Uterus (tissue), 4 donors: Measurements from ENCODE around the gene HSDL2. TPM values are rescaled to one million over a fixed set of nuclear protein-coding genes. Genes with fewer than 3 reads are reported as not detected.

ENCODE experiments used
- DNase-seq, 2 donors: peaks; one replicate each; pipeline ENCODE4 v3.0.0-alpha.2; 2019 to 2020
- H3K27ac ChIP-seq, 2 donors: fragments of 200-600 bp; sonication (generic); 1 replicate in 1 of 2; 2 replicates in 1 of 2; pipeline ENCODE4 v1.5.1; 2016 to 2018
- H3K27me3 ChIP-seq, 2 donors: fragments of 200-600 bp; sonication (generic); one replicate each; pipeline ENCODE4 v1.5.1; 2018 to 2019; ENCODE audit warnings: control low read depth in 1 of 2
- H3K36me3 ChIP-seq, 2 donors: fragments of 200-600 bp; sonication (generic); one replicate each; pipeline ENCODE4 v1.5.1; 2019; ENCODE audit warnings: control low read depth in 1 of 2
- H3K4me1 ChIP-seq, 2 donors: fragments of 200-600 bp; sonication (generic); one replicate each; pipeline ENCODE4 v1.5.1; 2018 to 2019; ENCODE audit warnings: control low read depth in 1 of 2
- H3K4me3 ChIP-seq, 2 donors: fragments of 200-600 bp; sonication (generic); 1 replicate in 1 of 2; 2 replicates in 1 of 2; pipeline ENCODE4 v1.5.1; 2018 to 2019; ENCODE audit warnings: mild to moderate bottlenecking in 1 of 2
- H3K9me3 ChIP-seq, 2 donors: fragments of 200-600 bp; sonication (generic); one replicate each; pipeline ENCODE4 v1.5.1; 2019; ENCODE audit warnings: control low read depth in 1 of 2
- POLR2A ChIP-seq, 2 donors: fragments of 450-650 bp; IDR thresholded peaks; one replicate each; pipeline ENCODE4 v1.6.1; 2016; ENCODE audit warnings: antibody characterized with exemption in 2 of 2, mild to moderate bottlenecking in 1 of 2, moderate library complexity in 1 of 2
- intact Hi-C: fragments of 100-400 bp; cut with DNase I; formaldehyde crosslinking; loops from one replicate; pipeline ENCODE4 v1.15.1; 2023; ENCODE audit warnings: low total_unique reads
- total RNA-seq, 4 donors: library from RNA; depleted of rRNA in 3 of 4; stranded (reverse); fragments of >200 nt in 3 of 4; gene quantifications; one replicate each; pipeline versions ENCODE4 v1.1.0 to v1.2.4, GENCODE V29; 2014 to 2023
- TF ChIP-seq, protein P1 (sequence below), 4 experiments: fragments of 200-600 bp in 2 of 4; fragments of 450-650 bp in 2 of 4; sonication (generic) in 2 of 4; IDR thresholded peaks; one replicate each; pipeline ENCODE4 v1.5.1; 2016 to 2019; ENCODE audit warnings: antibody characterized with exemption in 4 of 4, mild to moderate bottlenecking in 2 of 4, moderate library complexity in 1 of 4
- donor health status: DM: yes; HTN: yes; CAD: no.

Gene HSDL2
- total RNA-seq, 4 donors from 2014 or later = 12.6 to 55.1 (median 39.1) TPM

- H3K27ac ChIP-seq = no peak overlapping the region
- no peaks in the 10 kb centered on the region for H3K9me3 ChIP-seq
- H3K36me3 ChIP-seq = no peaks in the 10 kb centered on the region
- H3K4me3 ChIP-seq = no peak overlapping the region
- no peak for DNase-seq
- H3K4me1 ChIP-seq = no peaks in the 10 kb centered on the region
- H3K27me3 ChIP-seq = no peaks in the 10 kb centered on the region
- TF ChIP-seq POLR2A (IDR thresholded peaks at IDR 0.05) = no peak
- TF ChIP-seq, protein P1, sequence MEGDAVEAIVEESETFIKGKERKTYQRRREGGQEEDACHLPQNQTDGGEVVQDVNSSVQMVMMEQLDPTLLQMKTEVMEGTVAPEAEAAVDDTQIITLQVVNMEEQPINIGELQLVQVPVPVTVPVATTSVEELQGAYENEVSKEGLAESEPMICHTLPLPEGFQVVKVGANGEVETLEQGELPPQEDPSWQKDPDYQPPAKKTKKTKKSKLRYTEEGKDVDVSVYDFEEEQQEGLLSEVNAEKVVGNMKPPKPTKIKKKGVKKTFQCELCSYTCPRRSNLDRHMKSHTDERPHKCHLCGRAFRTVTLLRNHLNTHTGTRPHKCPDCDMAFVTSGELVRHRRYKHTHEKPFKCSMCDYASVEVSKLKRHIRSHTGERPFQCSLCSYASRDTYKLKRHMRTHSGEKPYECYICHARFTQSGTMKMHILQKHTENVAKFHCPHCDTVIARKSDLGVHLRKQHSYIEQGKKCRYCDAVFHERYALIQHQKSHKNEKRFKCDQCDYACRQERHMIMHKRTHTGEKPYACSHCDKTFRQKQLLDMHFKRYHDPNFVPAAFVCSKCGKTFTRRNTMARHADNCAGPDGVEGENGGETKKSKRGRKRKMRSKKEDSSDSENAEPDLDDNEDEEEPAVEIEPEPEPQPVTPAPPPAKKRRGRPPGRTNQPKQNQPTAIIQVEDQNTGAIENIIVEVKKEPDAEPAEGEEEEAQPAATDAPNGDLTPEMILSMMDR (IDR thresholded peaks at IDR 0.05) = no peak
- intact Hi-C loops = no loop called here
Observed at GRCh38 chr9:112341730-112342129, 38.2 kb upstream of the HSDL2 start.

- H3K36me3 ChIP-seq = no peaks in the 10 kb centered on the region
- no peaks in the 10 kb centered on the region for H3K4me1 ChIP-seq
- H3K27me3 ChIP-seq = no peaks in the 10 kb centered on the region
- no peaks in the 10 kb centered on the region for H3K9me3 ChIP-seq
- intact Hi-C loops = no loop called here
- peak; percentile 76 to 80 for DNase-seq
- no peak for TF ChIP-seq POLR2A (IDR thresholded peaks at IDR 0.05)
- TF ChIP-seq, protein P1 (IDR thresholded peaks at IDR 0.05) = no peak
- peak overlapping the region; percentile 23 to 35 for H3K4me3 ChIP-seq
- peak overlapping the region in 1 of 2 donors; percentile 38 for H3K27ac ChIP-seq
Observed at GRCh38 chr9:112348257-112349007, 31.5 kb upstream of the HSDL2 start.

- DNase-seq = no peak
- peak overlapping the region in 1 of 2 donors; percentile 38 for H3K27ac ChIP-seq
- intact Hi-C loops = no loop called here
Observed at GRCh38 chr9:112349008-112349333, 30.9 kb upstream of the HSDL2 start.

DNA sequence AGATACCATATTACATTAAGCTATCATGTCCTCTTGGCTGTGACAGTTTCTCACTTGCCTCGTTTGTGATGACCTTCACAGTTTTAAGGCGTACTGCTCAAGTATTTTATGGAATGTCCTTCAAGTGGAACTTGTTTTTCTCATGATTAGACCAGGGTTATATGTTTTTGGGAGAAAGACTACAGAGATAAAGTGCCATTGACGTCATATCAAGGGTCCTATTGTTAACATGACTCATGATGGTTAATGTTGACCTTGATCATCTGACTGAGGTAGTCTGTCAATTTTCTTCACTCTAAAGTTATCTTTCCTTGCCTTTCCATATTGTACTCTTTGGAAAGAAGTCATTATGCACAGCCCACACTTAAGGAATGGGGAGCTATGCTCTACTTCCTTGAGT is 28.7 kb upstream of the HSDL2 start:
- DNase-seq = no peak
- Histone ChIP-seq H3K4me1 (no peaks in the 10 kb centered on the region), H3K36me3 (no peaks in the 10 kb centered on the region), H3K27me3 (no peaks in the 10 kb centered on the region), H3K9me3 (no peaks in the 10 kb centered on the region), H3K4me3 (no peak overlapping the region), H3K27ac (no peak overlapping the region)
- TF ChIP-seq, protein P1 (IDR thresholded peaks at IDR 0.05) = no peak
- TF ChIP-seq POLR2A (IDR thresholded peaks at IDR 0.05) = no peak
- intact Hi-C loops = no loop called here

More at GRCh38 chr9:112349008-112349333, 30.9 kb upstream of the HSDL2 start:
- Histone ChIP-seq H3K36me3 (no peaks in the 10 kb centered on the region), H3K9me3 (no peaks in the 10 kb centered on the region), H3K4me1 (no peaks in the 10 kb centered on the region), H3K27me3 (no peaks in the 10 kb centered on the region), H3K4me3 (peak overlapping the region; percentile 23 to 35)
- TF ChIP-seq POLR2A (IDR thresholded peaks at IDR 0.05) = no peak
- TF ChIP-seq, protein P1 (IDR thresholded peaks at IDR 0.05) = no peak

DNA sequence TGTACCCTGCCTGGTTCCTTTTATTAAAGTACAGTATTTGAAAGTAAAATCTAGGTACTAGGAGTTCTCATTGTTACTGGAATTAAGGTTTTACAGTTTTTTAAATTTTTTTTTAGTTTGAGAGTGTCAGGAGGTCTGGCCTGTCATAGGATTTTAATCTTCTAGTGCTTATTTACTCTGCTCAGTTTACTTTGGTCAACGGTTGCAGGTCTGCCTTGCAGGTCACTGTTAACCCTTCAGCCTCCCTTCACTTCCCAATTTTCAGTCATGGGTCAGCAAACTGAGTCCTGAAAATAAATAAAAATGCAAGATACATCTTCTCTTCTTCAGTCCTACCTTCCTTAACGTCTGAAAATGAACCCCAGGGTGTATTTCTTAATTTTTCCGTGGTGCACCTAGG is 27.7 kb upstream of the HSDL2 start:
- H3K4me3 ChIP-seq = no peak overlapping the region
- intact Hi-C loops = no loop called here
- TF ChIP-seq POLR2A (IDR thresholded peaks at IDR 0.05) = no peak
- TF ChIP-seq, protein P1 (IDR thresholded peaks at IDR 0.05) = no peak
- H3K27me3 ChIP-seq = no peaks in the 10 kb centered on the region
- no peaks in the 10 kb centered on the region for H3K4me1 ChIP-seq
- H3K27ac ChIP-seq = no peak overlapping the region
- no peaks in the 10 kb centered on the region for H3K9me3 ChIP-seq
- no peaks in the 10 kb centered on the region for H3K36me3 ChIP-seq
- DNase-seq = no peak
